Suprapubic skin (tissue), 2 donors: ENCODE results near the gene CCSER1.

Experiments used
- EP300 ChIP-seq: sonication (generic); formaldehyde crosslinking; IDR thresholded peaks from one replicate; pipeline ENCODE4 v1.6.1; 2017; ENCODE audit warnings: antibody characterized with exemption
- POLR2A ChIP-seq, 2 donors: fragments of 450-650 bp; IDR thresholded peaks; one replicate each; pipeline ENCODE4 v1.6.1; 2017; ENCODE audit warnings: antibody characterized with exemption in 2 of 2, mild to moderate bottlenecking in 2 of 2, moderate library complexity in 2 of 2

DNA sequence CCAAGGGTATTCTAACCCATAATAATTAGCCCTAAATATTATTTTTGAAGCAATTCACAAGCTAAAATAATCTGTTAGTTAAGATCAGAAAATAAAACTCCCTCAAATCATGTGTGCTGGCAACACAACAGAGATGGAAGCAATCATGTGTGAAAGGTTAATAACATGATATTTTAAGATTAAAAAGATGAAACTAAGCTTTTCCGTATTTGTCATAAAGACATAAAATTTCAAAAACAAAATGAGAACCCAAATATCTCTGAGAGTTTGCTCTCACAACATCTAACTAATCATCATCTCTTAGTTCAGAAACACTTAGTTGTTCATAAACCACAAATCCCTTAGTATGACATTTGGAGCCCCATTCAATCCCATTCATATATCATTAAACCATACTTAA, 749.1 kb downstream of the CCSER1 start:
- no peak for TF ChIP-seq POLR2A (IDR thresholded peaks at IDR 0.05)
- no peak for TF ChIP-seq EP300
